LNCAP (cell line): ENCODE data around the gene FBLN1.

ENCODE experiments used
- CTCF ChIP-seq: fragments of 450-650 bp; IDR thresholded peaks from 2 replicates; pipeline ENCODE4 v1.5.1; 2017; ENCODE audit warnings: mild to moderate bottlenecking

Gene FBLN1

GRCh38 chr22:45576273-45576625 lies 73.6 kb downstream of the FBLN1 start:
- TF ChIP-seq CTCF = no peak

GRCh38 chr22:45576730-45577464 lies 74.2 kb downstream of the FBLN1 start:
- TF ChIP-seq CTCF = no peak

- TF ChIP-seq CTCF = peak; percentile 92
These were observed 75.3 kb downstream of the FBLN1 start for GRCh38 chr22:45577746-45578523.

GRCh38 chr22:45578524-45579147 lies 76.0 kb downstream of the FBLN1 start:
- no peak for TF ChIP-seq CTCF

GRCh38 chr22:45579306-45579705 lies 76.6 kb downstream of the FBLN1 start:
- TF ChIP-seq CTCF = no peak

GRCh38 chr22:45579806-45580725 lies 77.4 kb downstream of the FBLN1 start:
- TF ChIP-seq CTCF = no peak
